H1 (cell line): ENCODE data around the gene CERKL. TPM values are rescaled to one million over a fixed set of nuclear protein-coding genes. Genes with fewer than 3 reads are reported as not detected.

Experiments used
- BCL11A ChIP-seq, 2 experiments: IDR thresholded peaks; one replicate each; pipeline ENCODE4 v1.6.1; 2011; ENCODE audit warnings: low read depth in 2 of 2, low read length in 2 of 2, mild to moderate bottlenecking in 2 of 2
- EP300 ChIP-seq, 2 experiments: IDR thresholded peaks; 1 replicate in 1 of 2; 2 replicates in 1 of 2; pipeline ENCODE4 v1.6.1; 2011 to 2012; ENCODE audit warnings: low read depth in 2 of 2, low read length in 2 of 2, mild to moderate bottlenecking in 2 of 2, borderline replicate concordance in 1 of 2, inconsistent platforms in 1 of 2, moderate library complexity in 1 of 2
- POLR2AphosphoS5 ChIP-seq: IDR thresholded peaks from 2 replicates; pipeline ENCODE4 v1.6.1; 2011; ENCODE audit warnings: low read depth, low read length
- SIX5 ChIP-seq: IDR thresholded peaks from 2 replicates; pipeline ENCODE4 v1.6.1; 2011; ENCODE audit warnings: mild to moderate bottlenecking, low read depth, low read length
- TAF1 ChIP-seq: IDR thresholded peaks from 2 replicates; pipeline ENCODE4 v1.6.1; 2011; ENCODE audit warnings: mild to moderate bottlenecking, low read depth, low read length
- TBP ChIP-seq: IDR thresholded peaks from 2 replicates; pipeline ENCODE4 v1.6.1; 2011; ENCODE audit warnings: low read depth, low read length, improper control_type of control experiment
- polyA plus RNA-seq, 7 experiments: library from polyadenylated mRNA; depleted of rRNA in 3 of 7; stranded (reverse) in 5 of 7; unstranded in 2 of 7; fragments of >200 nt in 5 of 7; fragments of 200-250 nt in 2 of 7; gene quantifications; 1 replicate in 5 of 7; 2 replicates in 1 of 7; 4 replicates in 1 of 7; pipeline versions ENCODE4 v1.2.1 to v1.2.3, GENCODE V29; 2011 to 2013; ENCODE audit warnings: missing spikeins in 2 of 7, mixed read lengths in 2 of 7
- total RNA-seq: library from RNA; stranded (reverse); fragmentation: NEBNext Ultra II Directional; extraction: Animal tissue kit (Norgen Biotek cat#: 25700); gene quantifications from 2 replicates; pipeline ENCODE4 v1.2.1, GENCODE V29; 2021
- TF ChIP-seq, protein P1 (sequence below): fragments of 300-600 bp; sonication (generic); IDR thresholded peaks from 2 replicates; pipeline ENCODE4 v1.7.1; 2012; ENCODE audit warnings: low read length, moderate library complexity, mild to moderate bottlenecking, inconsistent platforms; ENCODE audit not compliant: insufficient replicate concordance

CERKL gene
- total and polyA plus RNA-seq, 2 of the 8 experiments (the other 6 are each of a cell fraction or from before 2014, with no cell fraction given) = 0.05 TPM; not detected in 1

DNA sequence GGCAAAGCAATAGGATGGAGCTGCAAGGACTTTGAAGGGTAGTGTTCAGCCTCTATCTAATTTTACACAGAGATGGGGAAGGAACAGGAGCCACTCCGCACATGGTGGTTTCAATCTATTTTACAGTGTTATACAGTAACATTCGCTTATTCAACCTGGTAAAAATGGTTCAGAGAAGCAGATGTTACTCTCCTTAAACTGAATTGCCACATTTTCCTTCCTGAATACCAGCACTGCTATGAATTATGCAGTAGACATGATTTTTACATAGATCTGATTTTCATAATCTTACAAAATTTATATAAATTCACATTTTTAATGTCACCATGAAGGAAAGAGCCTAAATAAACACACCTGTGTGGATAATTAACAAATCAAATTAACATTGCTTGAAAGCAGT, 114.7 kb downstream of the CERKL start (continued):
- TF ChIP-seq, protein P1, sequence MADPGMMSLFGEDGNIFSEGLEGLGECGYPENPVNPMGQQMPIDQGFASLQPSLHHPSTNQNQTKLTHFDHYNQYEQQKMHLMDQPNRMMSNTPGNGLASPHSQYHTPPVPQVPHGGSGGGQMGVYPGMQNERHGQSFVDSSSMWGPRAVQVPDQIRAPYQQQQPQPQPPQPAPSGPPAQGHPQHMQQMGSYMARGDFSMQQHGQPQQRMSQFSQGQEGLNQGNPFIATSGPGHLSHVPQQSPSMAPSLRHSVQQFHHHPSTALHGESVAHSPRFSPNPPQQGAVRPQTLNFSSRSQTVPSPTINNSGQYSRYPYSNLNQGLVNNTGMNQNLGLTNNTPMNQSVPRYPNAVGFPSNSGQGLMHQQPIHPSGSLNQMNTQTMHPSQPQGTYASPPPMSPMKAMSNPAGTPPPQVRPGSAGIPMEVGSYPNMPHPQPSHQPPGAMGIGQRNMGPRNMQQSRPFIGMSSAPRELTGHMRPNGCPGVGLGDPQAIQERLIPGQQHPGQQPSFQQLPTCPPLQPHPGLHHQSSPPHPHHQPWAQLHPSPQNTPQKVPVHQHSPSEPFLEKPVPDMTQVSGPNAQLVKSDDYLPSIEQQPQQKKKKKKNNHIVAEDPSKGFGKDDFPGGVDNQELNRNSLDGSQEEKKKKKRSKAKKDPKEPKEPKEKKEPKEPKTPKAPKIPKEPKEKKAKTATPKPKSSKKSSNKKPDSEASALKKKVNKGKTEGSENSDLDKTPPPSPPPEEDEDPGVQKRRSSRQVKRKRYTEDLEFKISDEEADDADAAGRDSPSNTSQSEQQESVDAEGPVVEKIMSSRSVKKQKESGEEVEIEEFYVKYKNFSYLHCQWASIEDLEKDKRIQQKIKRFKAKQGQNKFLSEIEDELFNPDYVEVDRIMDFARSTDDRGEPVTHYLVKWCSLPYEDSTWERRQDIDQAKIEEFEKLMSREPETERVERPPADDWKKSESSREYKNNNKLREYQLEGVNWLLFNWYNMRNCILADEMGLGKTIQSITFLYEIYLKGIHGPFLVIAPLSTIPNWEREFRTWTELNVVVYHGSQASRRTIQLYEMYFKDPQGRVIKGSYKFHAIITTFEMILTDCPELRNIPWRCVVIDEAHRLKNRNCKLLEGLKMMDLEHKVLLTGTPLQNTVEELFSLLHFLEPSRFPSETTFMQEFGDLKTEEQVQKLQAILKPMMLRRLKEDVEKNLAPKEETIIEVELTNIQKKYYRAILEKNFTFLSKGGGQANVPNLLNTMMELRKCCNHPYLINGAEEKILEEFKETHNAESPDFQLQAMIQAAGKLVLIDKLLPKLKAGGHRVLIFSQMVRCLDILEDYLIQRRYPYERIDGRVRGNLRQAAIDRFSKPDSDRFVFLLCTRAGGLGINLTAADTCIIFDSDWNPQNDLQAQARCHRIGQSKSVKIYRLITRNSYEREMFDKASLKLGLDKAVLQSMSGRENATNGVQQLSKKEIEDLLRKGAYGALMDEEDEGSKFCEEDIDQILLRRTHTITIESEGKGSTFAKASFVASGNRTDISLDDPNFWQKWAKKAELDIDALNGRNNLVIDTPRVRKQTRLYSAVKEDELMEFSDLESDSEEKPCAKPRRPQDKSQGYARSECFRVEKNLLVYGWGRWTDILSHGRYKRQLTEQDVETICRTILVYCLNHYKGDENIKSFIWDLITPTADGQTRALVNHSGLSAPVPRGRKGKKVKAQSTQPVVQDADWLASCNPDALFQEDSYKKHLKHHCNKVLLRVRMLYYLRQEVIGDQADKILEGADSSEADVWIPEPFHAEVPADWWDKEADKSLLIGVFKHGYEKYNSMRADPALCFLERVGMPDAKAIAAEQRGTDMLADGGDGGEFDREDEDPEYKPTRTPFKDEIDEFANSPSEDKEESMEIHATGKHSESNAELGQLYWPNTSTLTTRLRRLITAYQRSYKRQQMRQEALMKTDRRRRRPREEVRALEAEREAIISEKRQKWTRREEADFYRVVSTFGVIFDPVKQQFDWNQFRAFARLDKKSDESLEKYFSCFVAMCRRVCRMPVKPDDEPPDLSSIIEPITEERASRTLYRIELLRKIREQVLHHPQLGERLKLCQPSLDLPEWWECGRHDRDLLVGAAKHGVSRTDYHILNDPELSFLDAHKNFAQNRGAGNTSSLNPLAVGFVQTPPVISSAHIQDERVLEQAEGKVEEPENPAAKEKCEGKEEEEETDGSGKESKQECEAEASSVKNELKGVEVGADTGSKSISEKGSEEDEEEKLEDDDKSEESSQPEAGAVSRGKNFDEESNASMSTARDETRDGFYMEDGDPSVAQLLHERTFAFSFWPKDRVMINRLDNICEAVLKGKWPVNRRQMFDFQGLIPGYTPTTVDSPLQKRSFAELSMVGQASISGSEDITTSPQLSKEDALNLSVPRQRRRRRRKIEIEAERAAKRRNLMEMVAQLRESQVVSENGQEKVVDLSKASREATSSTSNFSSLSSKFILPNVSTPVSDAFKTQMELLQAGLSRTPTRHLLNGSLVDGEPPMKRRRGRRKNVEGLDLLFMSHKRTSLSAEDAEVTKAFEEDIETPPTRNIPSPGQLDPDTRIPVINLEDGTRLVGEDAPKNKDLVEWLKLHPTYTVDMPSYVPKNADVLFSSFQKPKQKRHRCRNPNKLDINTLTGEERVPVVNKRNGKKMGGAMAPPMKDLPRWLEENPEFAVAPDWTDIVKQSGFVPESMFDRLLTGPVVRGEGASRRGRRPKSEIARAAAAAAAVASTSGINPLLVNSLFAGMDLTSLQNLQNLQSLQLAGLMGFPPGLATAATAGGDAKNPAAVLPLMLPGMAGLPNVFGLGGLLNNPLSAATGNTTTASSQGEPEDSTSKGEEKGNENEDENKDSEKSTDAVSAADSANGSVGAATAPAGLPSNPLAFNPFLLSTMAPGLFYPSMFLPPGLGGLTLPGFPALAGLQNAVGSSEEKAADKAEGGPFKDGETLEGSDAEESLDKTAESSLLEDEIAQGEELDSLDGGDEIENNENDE = no peak
- TF ChIP-seq TBP (no peak), EP300 (IDR thresholded peaks at IDR 0.05; ENCODE audit: borderline replicate concordance in 1 of 2, low read depth in 2 of 2, low read length in 2 of 2) (no peak), SIX5 (no peak), TAF1 (no peak), POLR2AphosphoS5 (no peak), BCL11A (IDR thresholded peaks at IDR 0.05; ENCODE audit: low read depth in 2 of 2, low read length in 2 of 2) (no peak)
